WTC11 (cell line): ENCODE measurements around the gene APOL3. TPM values are rescaled to one million over a fixed set of nuclear protein-coding genes. Genes with fewer than 3 reads are reported as not detected.

Experiments used
- ATAC-seq: fragments of 200-7000 bp; cut with Tn5 transposase; 2 replicates; pipeline ENCODE4 v1.10.0; 2021; ENCODE audit warnings: mild to moderate bottlenecking, moderate library complexity
- CTCF ChIA-PET: fragments of 300-600 bp; sonication (Branson Sonifier 250); formaldehyde crosslinking; loops from one replicate; lab custom pipeline; 2021; ENCODE audit warnings: antibody characterized with exemption; lab: Charles Lee
- POLR2A ChIA-PET: fragments of 350-600 bp; sonication (Branson Sonifier 250); formaldehyde crosslinking; loops from one replicate; lab custom pipeline; 2021; ENCODE audit warnings: antibody characterized with exemption; lab: Charles Lee
- DNase-seq: peaks from one replicate; pipeline ENCODE4 v3.0.0; 2021; ENCODE audit warnings: low spot score
- H3K27ac Mint-ChIP-seq: 2 replicates; pipeline ENCODE4 v1.8.0; 2021; ENCODE audit warnings: mixed read lengths
- H3K27me3 Mint-ChIP-seq: 2 replicates; pipeline ENCODE4 v1.8.0; 2021; ENCODE audit warnings: low read depth, mild to moderate bottlenecking, moderate library complexity, mixed read lengths
- H3K36me3 Mint-ChIP-seq: 2 replicates; pipeline ENCODE4 v1.8.0; 2021; ENCODE audit warnings: mixed read lengths
- H3K4me1 Mint-ChIP-seq: 2 replicates; pipeline ENCODE4 v1.8.0; 2022; ENCODE audit warnings: mixed read lengths
- H3K4me3 Mint-ChIP-seq: 2 replicates; pipeline ENCODE4 v1.8.0; 2021; ENCODE audit warnings: mild to moderate bottlenecking, moderate library complexity, mixed read lengths
- H3K9me3 Mint-ChIP-seq: 2 replicates; pipeline ENCODE4 v1.8.0; 2021; ENCODE audit warnings: mixed read lengths
- ARID4B ChIP-seq: sonication (generic); formaldehyde crosslinking; IDR thresholded peaks from 2 replicates; pipeline ENCODE4 v1.8.0; 2023; ENCODE audit warnings: missing genetic modification reagents, mild to moderate bottlenecking, borderline replicate concordance
- CREM ChIP-seq: sonication (generic); formaldehyde crosslinking; IDR thresholded peaks from 2 replicates; pipeline ENCODE4 v1.8.1; 2022; ENCODE audit warnings: mild to moderate bottlenecking, missing genetic modification reagents, moderate library complexity
- E2F4 ChIP-seq: sonication (generic); formaldehyde crosslinking; IDR thresholded peaks from 2 replicates; pipeline ENCODE4 v1.8.1; 2022; ENCODE audit warnings: low read depth, mild to moderate bottlenecking, moderate library complexity, missing genetic modification reagents, borderline replicate concordance
- E2F5 ChIP-seq: sonication (generic); formaldehyde crosslinking; IDR thresholded peaks from 2 replicates; pipeline ENCODE4 v1.8.1; 2022; ENCODE audit warnings: mild to moderate bottlenecking, moderate library complexity, missing genetic modification reagents
- ELF4 ChIP-seq: sonication (generic); formaldehyde crosslinking; IDR thresholded peaks from 2 replicates; pipeline ENCODE4 v1.8.1; 2022; ENCODE audit warnings: low read depth, mild to moderate bottlenecking, moderate library complexity, missing genetic modification reagents
- ETV6 ChIP-seq: sonication (generic); formaldehyde crosslinking; IDR thresholded peaks from 2 replicates; pipeline ENCODE4 v1.8.1; 2022; ENCODE audit warnings: mild to moderate bottlenecking, missing genetic modification reagents
- GRHL2 ChIP-seq: fragments of 250-450 bp; sonication (Bioruptor Pico); IDR thresholded peaks from 2 replicates; pipeline ENCODE4 v1.8.0; 2022; ENCODE audit warnings: mild to moderate bottlenecking, moderate library complexity; ENCODE audit not compliant: insufficient replicate concordance, severe bottlenecking
- IRF1 ChIP-seq: sonication (generic); formaldehyde crosslinking; IDR thresholded peaks from 2 replicates; pipeline ENCODE4 v1.8.0; 2023; ENCODE audit warnings: missing genetic modification reagents
- IRF2 ChIP-seq: sonication (generic); formaldehyde crosslinking; IDR thresholded peaks from 2 replicates; pipeline ENCODE4 v1.8.0; 2022; ENCODE audit warnings: low read depth, missing genetic modification reagents, borderline replicate concordance
- JUN ChIP-seq: sonication (generic); formaldehyde crosslinking; IDR thresholded peaks from 2 replicates; pipeline ENCODE4 v1.8.0; 2023; ENCODE audit warnings: mild to moderate bottlenecking, missing genetic modification reagents
- NFYB ChIP-seq: sonication (generic); formaldehyde crosslinking; conservative IDR thresholded peaks from 2 replicates; pipeline ENCODE4 v1.8.0; 2022; ENCODE audit warnings: low read depth, missing genetic modification reagents
- NR2C2 ChIP-seq: sonication (generic); formaldehyde crosslinking; IDR thresholded peaks from 2 replicates; pipeline ENCODE4 v1.8.0; 2022; ENCODE audit warnings: mild to moderate bottlenecking, missing genetic modification reagents
- RORB ChIP-seq: fragments of 250-450 bp; sonication (Bioruptor Pico); IDR thresholded peaks from 2 replicates; pipeline ENCODE4 v1.9.0; 2021; ENCODE audit warnings: mild to moderate bottlenecking
- TCF7 ChIP-seq: sonication (generic); formaldehyde crosslinking; IDR thresholded peaks from 2 replicates; pipeline ENCODE4 v1.8.0; 2022; ENCODE audit warnings: mild to moderate bottlenecking, low read depth, missing genetic modification reagents, moderate library complexity
- USF1 ChIP-seq: sonication (generic); formaldehyde crosslinking; IDR thresholded peaks from 2 replicates; pipeline ENCODE4 v1.8.0; 2022; ENCODE audit warnings: mild to moderate bottlenecking, missing genetic modification reagents
- ZBTB43 ChIP-seq: sonication (generic); formaldehyde crosslinking; IDR thresholded peaks from 2 replicates; pipeline ENCODE4 v1.8.1; 2023; ENCODE audit warnings: mild to moderate bottlenecking, missing genetic modification reagents
- ZNF416 ChIP-seq: fragments of 250-450 bp; sonication (Bioruptor Pico); IDR thresholded peaks from 2 replicates; pipeline ENCODE4 v1.9.0; 2021; ENCODE audit warnings: mild to moderate bottlenecking, inconsistent platforms
- ZSCAN18 ChIP-seq: fragments of 250-450 bp; sonication (Bioruptor Pico); IDR thresholded peaks from 2 replicates; pipeline ENCODE4 v2.1.2; 2022; ENCODE audit warnings: mild to moderate bottlenecking, moderate library complexity
- total RNA-seq: library from RNA; stranded (reverse); gene quantifications from 3 replicates; pipeline ENCODE4 v1.2.3, GENCODE V29; 2021

APOL3 gene
- total RNA-seq, 1 experiment from 2014 or later, result 0.26 TPM

- TF ChIP-seq ETV6 (CRISPR knock-in tag), result no peak
- no peak for TF ChIP-seq ELF4 (CRISPR knock-in tag)
- TF ChIP-seq NR2C2 (CRISPR knock-in tag), result no peak
- no peak for TF ChIP-seq E2F4 (CRISPR knock-in tag)
- no peak for TF ChIP-seq ZBTB43 (CRISPR knock-in tag)
- no peak for TF ChIP-seq GRHL2 (CRISPR knock-in tag)
- TF ChIP-seq, all 79 proteins: peak for 0
Measured at GRCh38 chr22:36182056-36182455, 21.5 kb upstream of the APOL3 start (continued).

- ATAC-seq (no peak), DNase-seq (no peak)
- no peak overlapping the region for H3K27ac Mint-ChIP-seq
- POLR2A ChIA-PET, result no interaction called here
- no peaks in the 10 kb centered on the region for H3K36me3 Mint-ChIP-seq
- peaks cover 13% of the 10 kb centered on the region for H3K4me1 Mint-ChIP-seq
- no peak overlapping the region for H3K4me3 Mint-ChIP-seq
- H3K9me3 Mint-ChIP-seq, result no peaks in the 10 kb centered on the region
- no peak for TF ChIP-seq E2F5 (CRISPR knock-in tag)
- no peak for TF ChIP-seq ARID4B (CRISPR knock-in tag)
- no peak for TF ChIP-seq CREM (CRISPR knock-in tag)
- no peak for TF ChIP-seq NFYB (CRISPR knock-in tag)
- TF ChIP-seq IRF1 (CRISPR knock-in tag), result no peak
- no peak for TF ChIP-seq USF1
- TF ChIP-seq IRF2 (CRISPR knock-in tag), result no peak
- no peak for TF ChIP-seq TCF7 (CRISPR knock-in tag)
- TF ChIP-seq ZSCAN18 (CRISPR knock-in tag), result no peak
- TF ChIP-seq JUN (CRISPR knock-in tag), result no peak
- no peak for TF ChIP-seq RORB (CRISPR knock-in tag)
- TF ChIP-seq ZNF416 (CRISPR knock-in tag), result no peak
- CTCF ChIA-PET, result interaction anchor here (0.9 to 3.6 kb wide), 20 partner anchors 9 to 305 kb away, joined by 3 to 34 read pairs (median 5); partner anchors contain the start of gene APOL1
- H3K27me3 Mint-ChIP-seq, result no peaks in the 10 kb centered on the region
Measured at GRCh38 chr22:36180928-36181327, 20.4 kb upstream of the APOL3 start.
